Fibroblast of gingiva (primary cell): ENCODE measurements around the gene PLXNC1.

Experiments used
- DNase-seq: peaks from one replicate; pipeline ENCODE4 v3.0.0-alpha.2; 2011; ENCODE audit warnings: low read depth

The PLXNC1 gene

DNA sequence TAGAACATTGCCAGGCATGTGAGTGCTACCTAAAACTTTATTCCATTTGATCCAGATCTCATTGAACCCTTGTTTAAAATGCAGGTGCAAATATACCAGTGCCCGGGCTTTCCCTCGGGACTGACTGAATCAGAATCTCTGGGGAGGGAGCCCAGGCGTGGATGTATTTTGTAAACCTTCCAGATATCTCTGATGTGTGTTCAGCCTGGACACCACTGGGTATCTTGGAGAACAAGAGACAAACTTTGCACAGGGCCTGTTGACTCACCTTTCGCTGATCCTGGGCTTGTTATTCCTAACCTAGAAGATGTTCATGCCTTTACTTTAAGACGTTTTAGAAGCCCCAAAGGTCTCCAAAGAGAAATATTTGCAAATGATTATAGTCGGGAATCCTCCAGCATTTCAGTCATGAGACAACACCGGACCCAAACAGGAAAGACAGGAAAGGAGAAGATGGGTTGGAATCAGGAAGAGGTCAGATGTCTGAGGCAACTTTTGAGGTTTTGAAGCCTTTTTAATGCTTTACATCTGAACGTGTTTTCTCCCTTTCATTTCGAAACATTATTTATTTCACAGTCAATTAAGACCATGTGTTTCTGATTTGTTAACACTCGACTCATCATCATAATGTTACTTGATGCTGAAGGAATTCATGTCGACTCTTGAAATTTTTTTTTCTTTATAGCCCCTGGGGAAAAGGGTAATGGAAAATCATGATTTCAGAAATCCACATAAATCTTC, 118.6 kb downstream of the PLXNC1 start:
- DNase-seq: peak; percentile 95

DNA sequence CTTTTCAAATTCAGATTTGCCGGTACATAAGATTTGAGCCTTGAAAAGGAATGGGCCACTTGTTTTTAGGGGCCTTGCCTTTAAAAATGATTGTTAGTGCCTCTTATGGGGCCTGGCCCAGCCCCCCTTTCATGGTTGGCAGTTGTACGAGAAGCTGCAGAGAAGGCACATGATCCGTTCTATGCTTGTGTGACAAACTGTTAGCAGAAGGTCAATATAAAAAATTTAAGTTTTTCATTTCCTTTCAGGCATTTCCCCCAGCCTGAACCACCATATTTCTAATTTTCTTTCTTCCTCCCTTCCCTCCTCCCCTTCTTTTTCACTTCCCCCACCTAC, 119.1 kb downstream of the PLXNC1 start:
- no peak for DNase-seq

DNA sequence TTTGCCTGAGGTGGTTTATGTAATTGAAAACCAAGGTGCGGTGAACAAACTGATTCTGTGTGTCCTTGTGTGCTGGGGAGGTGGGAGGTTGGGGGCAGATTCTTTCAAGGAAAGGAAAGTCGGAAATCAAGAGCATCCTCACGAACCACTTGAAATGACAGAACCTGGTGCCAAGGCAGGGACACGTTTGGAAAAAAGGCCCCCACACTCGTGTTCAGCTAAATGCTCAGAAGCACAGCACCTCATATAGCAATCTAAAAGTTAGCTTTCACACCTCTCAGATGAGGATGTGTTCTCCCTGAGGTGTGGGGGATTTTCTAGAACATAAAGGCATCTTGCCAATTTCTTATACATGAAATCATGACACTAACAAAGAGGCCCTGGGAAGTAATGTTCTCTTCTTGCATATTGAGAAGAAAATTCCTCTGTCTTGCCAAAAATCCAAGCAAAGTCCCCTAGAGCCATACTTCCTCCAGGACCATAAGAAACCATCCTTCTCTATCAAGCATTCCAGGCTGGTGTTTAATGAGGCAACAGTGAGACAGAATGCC, 119.6 kb downstream of the PLXNC1 start:
- DNase-seq: peak; percentile 14

DNA sequence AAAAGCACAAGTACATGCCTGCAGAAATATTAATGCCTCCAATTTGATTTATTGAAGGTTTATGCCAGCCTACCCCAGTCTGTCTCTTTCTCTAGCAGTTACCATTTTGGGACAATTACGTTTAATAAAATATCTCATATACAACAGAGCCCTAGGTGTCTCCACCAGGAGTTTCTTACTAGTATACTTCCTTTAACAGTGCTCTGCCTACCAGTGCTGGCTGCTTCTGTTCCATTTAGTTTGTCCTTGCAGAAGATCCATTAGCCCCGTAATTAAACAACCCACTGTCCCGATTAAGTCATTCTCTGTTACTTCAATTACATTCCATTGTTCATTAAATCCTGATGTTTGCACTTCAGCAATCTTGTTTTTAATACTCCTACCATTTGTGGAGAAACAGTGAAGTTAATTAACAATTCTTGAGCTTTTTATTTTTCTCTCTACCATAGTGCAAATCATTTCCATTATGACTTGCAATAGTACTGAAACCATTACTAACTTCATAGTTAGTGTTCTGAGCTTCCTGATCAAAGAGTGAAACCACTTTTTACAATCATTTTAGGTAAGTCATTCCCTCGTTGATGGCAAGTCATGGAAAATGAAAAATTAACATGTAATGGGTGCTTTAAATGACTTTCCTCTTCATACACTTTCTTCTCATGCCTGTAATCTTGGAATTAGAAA, 121.1 kb downstream of the PLXNC1 start:
- no peak for DNase-seq

DNA sequence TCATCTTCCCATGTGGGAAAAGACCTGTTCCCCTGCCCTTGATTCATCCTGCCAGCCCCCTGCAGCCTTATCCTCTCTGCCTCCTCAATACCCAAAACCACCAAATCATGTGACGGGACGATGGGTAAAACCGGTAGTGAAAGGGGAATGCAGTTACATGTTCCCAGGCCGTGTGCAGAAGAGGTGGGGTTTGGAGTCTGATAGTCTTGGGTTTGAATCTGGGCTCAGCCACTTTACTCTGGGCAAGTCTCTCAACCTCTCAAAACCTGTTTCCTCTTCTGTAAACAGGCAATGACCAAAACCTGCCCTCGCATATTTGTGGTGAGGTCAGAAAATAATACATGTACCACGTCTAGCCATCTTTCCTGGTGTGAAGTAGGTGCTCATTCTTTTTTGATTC, 123.0 kb downstream of the PLXNC1 start:
- no peak for DNase-seq

DNA sequence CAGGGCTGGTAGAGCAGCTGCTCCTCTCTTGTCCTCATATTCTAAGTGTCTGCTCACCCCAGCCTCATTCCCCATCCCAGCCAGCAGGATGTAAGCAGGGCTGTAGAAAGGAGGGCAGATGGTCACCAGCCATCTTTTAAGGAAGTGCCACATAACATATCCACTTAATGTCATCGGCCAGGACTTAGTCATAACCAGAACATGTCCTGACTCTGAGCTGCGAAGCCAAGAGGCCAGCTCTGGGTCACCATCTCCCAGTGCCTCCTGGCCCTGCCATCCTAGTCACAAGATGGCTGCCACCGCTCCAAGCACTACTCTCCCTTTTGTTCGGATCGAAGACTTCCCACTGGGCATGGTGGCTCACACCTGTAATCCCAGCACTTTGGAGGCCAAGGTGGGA, 123.9 kb downstream of the PLXNC1 start:
- DNase-seq: no peak

DNA sequence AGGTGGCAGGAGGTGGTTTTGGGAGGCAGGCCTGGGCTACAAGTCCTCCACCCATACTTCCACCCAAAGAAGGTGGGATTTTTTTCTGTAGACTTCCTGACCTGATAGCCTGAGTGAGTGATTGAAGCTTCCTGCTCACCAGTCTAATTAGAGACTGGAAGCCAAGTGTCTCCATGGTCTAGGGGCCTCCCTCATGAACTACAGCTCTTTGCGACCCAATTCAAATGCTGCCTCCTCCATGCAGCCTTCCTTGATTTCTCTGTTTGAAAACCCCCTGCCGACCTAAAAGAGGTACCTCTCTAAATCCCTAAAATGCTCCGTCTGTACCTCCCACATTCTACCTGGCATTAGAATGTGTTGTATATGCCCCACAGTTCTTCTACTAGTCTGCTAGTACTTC, 124.9 kb downstream of the PLXNC1 start:
- DNase-seq: no peak

DNA sequence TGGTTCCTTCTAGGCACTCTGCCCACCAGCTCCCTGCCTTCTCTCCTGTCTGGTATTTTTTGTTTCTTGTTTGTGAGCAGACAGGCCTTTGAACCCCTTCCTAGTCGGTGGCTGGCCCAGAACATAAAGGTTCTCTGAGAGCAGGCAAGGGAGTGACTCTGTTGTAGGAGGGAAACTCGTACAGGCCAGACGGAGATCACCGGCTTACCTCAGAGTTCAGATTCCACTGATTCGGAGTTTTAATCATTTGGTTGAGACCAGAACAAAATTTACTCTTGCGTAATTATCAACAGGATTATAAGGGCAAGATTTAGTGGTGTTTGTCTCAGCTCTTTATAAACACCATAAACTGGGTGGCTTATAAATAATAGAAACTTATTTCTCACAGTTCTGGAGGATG, 128.3 kb downstream of the PLXNC1 start:
- no peak for DNase-seq

DNA sequence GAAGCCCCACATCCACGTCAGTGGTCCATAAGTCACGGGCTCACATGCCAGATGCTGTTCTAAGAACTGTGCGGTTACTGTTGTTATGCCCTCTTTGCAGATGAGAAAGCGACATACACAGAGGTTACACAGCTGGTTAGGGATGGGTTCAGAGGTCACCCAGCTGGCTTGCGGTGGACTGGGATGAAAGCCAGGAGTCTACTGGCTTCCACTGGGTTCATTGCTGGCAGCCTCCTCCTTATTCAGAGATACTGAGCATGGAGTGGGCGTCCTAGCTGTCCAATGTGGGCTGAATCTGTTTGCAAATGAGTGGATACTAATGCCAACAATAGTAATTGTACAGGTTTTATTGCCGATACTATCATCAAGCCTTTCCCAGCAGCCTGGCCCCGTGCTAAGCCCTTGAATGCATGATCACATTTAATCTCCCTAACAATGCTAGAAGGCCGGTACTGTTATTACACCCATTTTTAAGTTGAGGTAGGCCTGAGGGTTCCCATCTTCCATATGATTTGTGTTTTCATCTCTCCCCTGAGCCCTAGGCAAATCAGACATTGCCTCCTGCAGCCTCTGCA, 129.1 kb downstream of the PLXNC1 start:
- DNase-seq: peak; percentile 14

DNA sequence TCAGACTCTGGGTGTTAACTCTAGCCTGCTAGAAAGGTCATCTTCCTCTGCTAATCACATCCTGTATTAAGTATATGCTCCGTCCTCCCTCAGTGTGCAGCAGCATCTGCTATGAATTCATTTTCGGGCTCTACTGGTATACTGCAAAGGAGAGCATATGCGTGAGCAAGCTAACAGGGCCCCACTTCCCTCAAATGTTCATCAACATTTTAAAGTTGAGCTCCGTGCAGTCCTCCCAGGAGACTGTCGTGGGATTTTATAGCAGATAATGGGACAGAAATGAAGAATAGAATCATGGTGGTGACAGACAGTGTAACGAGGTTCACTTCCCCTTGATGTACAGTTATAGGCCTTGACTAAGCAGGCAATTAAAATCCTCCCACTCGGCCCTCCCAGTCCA, 131.7 kb downstream of the PLXNC1 start:
- DNase-seq: no peak

DNA sequence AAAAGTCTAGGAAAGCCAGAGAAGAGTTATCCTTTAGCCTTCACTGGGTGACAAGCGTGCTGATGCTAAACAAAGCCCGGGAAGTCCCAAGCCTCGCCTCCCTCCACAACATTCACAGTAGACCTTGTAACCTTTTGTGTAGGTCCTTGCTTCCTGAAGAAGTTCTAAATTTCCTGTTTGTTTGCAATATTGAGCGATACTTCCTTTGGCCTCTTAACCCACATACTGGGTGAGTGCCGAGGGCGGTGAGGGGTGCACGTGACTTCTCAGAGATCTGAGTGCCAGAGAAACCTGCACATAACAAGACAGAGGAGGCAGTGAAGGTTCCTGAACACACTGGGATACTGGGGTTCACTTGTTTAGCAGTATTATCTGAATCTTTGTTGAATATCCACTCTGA, 134.3 kb downstream of the PLXNC1 start:
- DNase-seq: no peak

DNA sequence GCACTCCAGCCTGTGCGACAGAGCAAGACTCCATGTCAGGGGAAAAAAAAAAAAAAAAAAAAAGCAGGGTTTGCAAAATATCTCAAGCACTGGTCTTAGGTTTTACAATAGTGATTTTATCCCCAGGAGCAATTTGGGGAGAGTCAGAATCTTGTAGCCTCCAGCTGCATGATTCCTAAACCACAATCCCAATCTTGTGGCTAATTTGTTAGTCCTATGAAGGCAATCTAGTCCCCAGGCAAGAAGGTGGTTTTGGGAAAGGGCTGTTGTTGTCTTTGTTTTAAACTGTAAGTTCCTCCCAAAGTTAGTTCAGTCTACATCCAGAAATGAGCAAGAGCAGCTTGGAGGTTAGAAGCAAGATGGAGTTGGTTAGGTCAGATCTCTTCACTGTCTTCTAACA, 135.7 kb downstream of the PLXNC1 start:
- no peak for DNase-seq

DNA sequence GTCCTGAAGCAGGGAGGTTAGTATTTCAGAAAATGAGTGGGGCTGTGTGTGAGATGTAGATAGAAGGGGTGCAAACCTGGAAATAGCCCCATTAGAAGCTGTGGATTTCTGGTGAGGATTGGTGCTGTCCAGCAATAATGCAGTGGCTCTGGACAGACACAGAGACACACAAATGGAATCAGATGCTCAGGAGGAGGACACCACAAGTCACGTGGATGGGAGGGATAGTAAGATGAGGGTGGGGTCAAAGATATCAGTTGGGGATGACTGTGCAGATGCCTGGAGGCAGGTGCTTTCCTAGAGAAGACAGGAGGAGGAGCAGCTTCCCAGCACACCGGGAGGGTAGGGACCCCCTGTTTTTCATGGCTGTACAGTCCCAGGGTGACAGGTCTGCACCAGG, 136.5 kb downstream of the PLXNC1 start:
- no peak for DNase-seq

DNA sequence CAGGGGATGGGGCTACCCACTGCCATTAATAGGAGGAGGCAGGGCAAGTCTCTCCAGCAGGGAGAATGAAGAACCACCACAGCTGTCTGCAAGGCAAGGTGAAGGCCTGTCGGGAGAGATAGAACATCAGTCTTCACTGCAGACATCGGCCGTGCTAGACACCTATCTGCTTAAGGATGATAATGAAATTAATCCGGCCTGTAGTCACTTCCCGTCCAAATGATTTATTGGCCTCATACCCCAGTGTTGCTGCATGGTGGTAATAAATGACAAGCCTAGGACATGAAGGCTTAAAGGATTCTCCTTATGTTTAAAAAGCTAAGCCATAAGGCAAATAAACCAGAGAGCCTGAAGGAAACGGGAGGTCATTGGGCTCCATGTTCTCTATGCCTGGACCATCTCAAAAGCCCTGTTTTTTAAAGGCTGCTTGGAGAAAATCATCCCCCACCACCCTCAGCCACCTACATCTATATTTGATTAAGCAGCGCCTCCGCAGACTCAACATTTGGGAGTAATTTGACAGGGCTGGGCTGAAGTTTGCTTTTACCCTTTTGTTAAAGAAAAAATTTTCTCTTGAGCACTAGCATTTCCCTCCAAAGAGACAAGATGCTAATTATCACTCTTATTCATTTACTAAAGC, 137.7 kb downstream of the PLXNC1 start:
- no peak for DNase-seq

DNA sequence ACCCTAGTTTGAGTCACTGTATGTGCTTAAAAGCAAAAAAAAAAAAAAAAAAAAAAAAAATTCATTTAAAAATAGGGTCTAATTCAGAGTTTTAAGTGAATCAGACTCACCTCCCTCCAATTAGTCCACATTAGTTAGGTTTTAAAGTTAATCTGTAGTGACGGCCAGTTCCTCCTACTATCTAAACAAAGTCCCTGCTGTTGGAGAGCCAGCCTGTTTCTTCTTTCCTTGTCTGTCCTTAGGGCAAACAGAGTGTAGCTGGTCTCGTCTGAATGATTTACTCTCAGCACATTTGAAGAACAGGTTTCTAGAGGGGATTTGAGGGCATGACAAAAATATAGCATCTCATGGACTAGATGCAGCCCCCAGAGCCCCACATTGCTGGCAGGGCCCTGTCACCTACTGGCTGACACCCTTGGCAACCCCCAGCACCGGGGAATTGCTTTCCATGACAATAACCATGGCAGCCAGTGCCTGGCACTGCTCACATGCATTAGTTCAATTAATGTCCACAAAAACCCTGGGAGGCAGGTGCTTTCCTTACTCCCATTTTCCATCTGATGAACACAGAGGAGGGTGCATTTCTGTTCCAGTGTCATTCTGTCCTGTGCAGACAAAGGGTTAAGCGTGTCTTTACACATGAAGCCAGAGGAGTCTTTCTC, 138.3 kb downstream of the PLXNC1 start:
- DNase-seq: no peak

DNA sequence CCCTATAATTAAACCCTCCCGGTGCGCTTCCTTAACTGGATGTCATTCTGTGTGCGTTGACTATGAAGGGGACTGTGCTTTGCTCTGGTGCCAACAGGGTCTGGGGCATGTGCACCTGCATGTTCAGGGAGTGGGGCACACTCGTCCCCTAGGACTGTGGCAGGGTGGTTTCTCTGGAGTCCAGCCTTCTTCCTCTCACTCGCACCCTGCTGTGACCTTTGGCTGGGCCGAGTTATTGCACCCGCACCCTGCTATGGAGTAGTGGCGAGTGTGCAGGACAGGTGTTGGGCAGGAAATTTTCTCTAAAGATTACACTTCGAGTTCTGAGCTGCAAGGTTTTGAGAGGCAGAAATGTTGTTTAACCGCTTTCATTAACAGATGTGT, 138.9 kb downstream of the PLXNC1 start:
- no peak for DNase-seq

DNA sequence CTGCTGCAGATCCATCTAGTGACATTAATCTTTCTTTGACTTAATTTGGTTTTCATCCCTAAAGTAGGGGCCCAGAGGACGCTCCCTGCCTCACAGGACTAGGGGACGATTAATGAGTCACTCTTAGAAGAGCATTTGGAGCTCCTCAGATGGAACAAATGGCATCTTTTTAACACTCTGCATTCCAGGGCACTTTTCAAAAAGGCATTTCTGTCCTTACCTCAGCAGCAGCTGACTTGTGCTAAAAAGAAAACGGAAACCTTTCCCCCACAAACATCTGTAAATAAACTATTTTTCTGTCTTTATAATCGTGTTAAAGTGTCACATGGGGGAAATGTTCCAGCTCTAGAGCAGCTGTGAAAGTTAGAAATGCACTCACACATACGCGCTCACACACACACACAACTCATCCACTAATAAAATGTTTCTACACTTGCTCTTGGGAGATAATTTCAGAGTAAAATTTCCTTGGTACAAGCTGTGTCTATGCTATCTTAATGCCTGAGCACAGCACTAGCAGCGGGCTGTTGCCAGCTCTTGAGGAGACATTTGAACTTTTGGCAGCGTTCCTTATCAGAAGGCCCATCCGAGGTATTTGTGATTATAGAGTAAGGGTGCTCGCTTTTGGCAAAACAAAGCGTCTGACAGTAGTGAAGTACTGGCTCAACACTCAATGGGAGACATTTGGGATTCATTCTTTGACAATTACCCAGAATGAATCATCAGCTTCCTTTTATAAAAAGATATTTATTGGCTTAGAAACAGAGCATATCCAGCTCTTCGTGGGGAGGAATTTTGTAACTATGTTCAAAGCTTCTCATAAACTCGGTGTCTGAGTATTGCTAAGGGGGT, 141.3 kb downstream of the PLXNC1 start:
- DNase-seq: peak; percentile 77

DNA sequence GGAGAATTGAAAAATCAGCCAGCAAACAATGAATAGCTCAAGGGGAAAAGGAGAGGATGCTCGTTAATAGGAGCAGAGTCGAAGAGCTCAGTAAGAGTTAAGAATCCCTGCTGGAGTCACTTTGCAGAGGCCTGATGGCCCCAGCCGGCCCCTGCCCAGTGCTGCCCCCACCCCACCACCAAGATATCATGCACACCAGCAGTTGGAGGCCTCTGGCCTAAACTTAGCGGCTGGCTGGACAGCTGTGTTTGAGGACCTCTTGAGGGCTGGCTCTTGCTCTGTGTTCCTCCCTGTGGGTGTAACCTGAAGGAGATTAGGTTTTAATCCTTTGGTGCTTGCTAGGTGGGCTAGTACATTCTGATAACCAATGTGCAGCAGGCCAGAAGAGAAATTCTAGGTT, 142.0 kb downstream of the PLXNC1 start:
- DNase-seq: no peak

DNA sequence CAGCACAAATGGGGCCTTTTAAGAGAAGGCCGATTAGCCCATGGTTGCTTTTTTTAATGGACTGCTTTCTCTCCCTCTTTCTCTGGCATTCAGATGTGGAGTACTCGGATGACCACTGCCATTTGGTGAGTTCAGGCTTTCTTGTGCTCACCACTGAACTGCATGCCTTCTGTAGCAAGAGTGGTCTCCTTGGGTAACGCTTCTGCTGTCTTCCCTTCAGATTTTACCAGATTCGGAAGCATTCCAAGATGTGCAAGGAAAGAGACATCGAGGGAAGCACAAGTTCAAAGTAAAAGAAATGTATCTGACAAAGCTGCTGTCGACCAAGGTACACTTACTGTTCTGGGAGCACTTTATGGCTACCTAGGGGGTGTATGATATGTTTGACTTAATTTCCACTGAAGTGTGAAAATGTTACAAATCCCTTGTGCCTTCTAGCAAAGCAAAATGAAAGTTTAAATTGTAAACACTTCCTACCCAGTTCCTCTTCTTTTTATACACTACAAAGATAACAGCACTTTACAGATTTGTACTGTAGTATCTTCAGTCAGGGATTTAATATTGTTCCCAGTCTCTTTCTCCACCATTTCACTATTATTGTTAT, 148.8 kb downstream of the PLXNC1 start:
- no peak for DNase-seq

DNA sequence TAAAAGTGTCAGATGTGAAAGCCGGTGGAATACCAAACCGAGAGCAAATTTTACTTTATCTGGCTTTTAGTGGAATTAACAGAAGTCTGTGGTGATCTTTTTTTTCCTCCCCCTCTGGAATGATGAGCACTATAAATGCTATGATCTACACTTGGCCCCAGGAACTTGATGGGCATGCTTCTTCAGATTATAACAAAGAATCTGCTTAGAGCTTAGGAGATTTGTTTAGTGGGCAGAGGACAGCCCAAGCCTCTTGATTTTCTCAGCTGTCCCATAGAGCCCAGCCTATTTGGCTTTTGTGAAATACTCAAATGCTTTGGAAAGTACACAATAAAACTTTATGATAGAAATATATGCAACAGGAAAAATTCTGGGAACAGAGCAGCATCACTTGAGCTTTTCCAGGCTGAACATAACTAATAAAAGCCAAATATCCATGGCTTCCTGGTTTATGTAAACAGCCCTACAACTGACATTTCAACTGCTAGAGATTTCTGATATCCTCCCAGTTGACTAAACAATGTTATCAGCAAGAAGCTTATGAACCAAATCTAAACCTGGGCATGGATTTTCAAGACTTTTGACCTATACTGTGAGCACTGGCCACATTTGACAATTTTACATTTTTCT, 149.6 kb downstream of the PLXNC1 start:
- no peak for DNase-seq

DNA sequence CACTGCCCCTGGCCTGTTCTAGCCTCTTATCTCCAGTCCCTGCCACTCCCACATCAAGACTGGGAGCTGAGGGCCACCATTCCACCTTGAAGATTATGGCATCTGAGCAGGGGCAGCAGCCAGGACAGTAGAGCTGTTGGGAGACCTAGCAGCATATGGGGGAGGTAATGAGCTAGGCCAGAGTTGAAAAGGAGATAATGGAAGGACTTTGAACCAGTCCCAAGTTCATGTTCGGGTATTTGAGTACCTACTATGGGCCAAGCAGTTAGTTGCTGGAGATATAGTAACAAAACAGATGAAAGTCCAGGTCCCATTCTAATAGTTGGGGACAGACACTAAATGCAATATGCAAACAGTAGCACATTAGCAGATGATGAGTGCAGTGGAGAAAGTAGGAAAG, 151.5 kb downstream of the PLXNC1 start:
- no peak for DNase-seq
